GM19239 (cell line): ENCODE data around the gene PTPA.
"Not testable (repeated sequence)": the region's sequence is repeated elsewhere in the genome, so short reads cannot be mapped to it uniquely, and the experiment has no call there.

Experiments used
- DNase-seq: peaks from one replicate; pipeline ENCODE4 v3.0.0; 2011; ENCODE audit warnings: low spot score; ENCODE audit not compliant: insufficient read length
- FAIRE-seq: peaks from 2 replicates; lab custom pipeline; 2011; peaks lifted over from hg19 to GRCh38; lab: Jason Lieb, UNC

PTPA gene

DNA sequence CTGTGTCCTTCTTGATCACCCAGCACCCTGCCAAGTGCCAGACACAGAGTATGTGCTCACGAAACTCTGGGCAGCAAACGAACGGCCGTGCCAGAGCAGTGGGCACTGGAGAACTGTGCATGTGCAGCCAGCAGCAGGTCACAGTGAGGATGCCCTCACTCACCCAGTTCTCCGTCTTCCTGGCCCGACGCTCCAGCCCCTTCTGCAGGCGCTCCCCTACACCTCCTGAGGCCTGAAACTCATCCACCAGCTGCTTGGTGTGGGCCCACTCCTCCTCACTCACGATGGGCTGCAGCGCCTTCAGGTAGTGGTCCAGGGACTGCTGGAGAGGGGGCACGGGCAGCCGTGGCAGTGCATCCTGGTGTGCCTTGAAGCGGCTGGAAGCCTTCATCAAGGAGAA, 3.6 kb upstream of the PTPA start:
- FAIRE-seq, result no peak
- DNase-seq, result no peak

DNA sequence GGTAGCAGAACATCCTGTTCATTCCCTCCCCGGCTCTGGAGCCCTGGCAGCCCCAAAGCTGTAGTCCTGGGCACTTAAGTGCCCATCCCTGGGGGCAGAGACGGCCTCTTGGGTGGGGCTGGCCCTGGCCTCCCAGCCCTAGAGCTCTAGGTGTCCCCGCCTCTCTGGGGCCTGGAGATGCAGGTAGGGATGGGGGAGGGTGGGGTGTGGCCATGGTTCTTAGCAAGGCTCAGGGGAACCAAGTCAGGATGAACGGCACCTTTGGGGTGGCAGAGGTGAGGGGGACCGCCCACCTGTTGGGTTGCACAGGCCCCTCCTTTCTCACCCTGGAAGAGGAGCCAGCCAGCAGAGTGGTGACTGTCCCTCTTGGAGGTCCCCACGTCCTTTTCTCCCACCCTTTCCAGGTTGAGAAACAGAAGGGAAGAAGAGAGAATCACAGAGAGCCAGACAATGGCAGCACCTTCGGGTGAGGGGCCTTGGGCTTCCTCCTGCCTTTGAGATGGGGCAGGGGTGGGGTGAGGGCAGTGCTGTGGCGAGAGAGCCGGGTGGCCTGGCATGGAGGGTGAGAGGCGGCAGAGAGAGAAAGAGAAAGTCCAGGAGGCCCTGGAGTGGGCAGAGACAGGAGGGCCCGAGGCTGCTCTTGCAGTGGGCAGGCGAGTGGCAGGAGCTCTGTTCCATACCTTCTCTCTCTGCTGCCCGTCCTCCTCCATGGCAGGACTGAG, 3.0 kb upstream of the PTPA start:
- FAIRE-seq (no peak), DNase-seq (no peak)

DNA sequence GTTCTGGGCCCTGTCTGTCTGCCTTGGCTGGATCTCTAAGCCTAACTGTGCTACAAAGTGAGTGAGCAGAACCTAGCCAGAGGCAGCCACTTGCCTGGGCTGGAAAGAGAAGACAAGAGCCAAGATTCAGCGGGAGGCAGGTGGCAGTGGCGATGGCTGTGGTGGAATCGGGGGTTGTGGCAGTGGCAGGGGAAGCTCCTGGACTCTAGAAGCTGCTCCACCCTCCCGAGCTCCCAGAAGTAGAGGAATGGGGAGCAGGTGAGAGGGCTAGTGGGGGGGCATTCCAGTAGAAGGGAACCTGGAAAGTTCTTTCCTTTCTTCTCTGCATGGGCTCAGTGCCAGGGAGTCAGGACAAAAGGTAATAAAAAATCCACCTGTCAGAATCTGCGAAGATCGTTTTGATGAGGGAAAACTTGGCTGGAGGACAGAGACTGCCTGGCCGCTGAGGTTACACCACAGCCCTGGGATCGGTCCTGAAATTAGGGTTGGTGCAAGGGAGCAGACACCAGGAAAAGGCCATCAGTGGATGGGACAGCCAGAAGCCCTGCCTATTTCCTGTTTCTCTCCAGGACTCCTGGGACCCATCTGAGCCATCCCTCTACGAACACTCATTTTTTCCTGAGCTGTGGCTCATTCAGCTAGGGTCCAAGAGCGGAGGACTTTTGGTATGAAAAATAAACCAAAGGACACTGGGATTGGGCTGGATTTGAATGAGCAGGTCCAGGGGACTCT, 2.2 kb upstream of the PTPA start:
- DNase-seq, result no peak
- FAIRE-seq, result no peak

DNA sequence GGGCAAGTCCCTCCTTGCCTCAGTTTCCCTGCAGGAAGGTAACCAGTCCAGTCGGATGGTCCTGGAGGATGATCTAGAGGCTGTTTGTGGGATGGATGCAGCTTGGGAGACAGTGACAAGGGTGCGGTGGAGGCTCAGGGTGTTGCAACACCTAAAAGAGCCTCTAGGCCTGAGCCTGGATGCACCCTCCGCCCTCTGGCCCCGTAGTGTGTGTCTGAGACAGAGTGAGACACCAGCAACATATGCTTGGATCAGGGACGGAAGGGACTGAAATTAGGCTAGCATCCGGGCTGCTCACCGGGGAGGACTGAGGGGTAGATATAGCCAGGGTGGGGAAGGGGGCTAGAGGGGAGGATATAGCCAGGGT, 1.7 kb upstream of the PTPA start:
- no peak for DNase-seq

GRCh38 chr9:129109952-129110739, 1.1 kb upstream of the PTPA start:
- DNase-seq (no peak), FAIRE-seq (no peak)

More for the DNA sequence above, 1.7 kb upstream of the PTPA start:
- no peak for FAIRE-seq

GRCh38 chr9:129111528-129112151, 425 bp downstream of the PTPA start:
- no peak for DNase-seq
- FAIRE-seq, result no peak

DNA sequence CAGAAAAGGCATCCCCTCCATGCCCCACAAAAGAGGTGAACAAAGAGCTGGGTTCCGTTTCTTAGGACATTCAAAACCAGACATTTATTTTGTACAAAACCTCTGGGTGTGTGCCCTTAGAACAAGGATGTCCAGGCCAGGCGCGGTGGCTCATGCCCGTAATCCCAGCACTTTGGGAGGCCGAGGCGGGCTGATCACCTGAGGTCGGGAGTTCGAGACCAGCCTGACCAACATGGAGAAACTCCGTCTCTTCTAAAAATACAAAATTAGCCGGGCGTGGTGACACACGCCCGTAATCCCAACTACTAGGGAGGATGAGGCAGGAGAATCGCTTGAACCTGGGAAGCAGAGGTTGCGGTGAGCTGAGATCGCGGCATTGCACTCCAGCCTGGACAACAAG, 1.3 kb downstream of the PTPA start:
- not testable (repeated sequence) for DNase-seq

DNA sequence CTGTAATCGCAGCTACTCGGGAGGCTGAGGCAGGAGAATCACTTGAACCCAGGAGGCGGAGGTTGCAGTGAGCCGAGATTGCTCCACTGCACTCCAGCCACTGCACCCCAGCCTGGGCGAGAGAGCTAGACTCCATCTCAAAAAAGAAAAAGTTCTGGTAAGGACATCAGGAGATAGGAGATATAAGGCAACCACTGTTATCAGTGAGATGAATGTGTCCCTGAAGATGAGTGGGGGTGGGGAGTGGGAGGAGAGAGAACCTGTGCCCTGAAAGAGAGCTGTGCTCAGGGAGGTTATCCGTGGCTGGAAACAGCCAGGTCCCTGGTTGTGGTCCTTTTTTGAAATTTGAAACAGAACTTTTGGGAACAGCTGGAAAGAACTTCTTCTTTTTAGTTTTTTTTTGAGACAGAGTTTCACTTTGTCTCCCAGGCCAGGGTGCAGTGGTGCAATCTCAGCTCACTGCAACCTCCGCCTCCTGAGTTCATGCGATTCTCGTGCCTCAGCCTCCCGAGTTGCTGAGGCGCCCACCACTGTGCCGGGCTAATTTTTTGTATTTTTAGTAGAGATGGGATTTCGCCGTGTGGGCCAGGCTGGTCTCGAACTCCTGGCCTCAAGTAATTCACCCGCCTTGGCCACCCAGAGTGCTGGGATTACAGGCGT, 2.6 kb downstream of the PTPA start:
- FAIRE-seq (no peak), DNase-seq (no peak)

More for the DNA sequence above, 1.3 kb downstream of the PTPA start:
- FAIRE-seq, result not testable (repeated sequence)

DNA sequence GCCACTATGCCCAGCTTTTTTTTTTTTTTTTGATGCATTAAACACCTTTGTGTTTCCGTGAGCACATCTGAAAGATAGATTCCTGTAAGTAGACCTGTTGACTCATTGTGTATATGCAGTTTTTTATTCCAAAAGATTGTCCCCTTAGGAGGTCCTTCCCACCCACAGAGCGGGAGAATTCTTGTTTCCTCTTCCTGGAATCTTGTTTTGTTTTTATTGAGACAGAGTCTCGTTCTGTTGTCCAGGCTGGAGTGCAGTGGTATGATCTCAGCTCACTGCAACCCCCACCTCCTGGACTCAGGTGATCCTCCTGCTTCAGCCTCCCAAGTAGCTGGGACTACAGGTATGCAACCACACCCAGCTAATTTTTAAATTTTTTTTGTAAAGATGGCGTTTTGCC, 7.6 kb downstream of the PTPA start:
- no peak for DNase-seq
- no peak for FAIRE-seq

DNA sequence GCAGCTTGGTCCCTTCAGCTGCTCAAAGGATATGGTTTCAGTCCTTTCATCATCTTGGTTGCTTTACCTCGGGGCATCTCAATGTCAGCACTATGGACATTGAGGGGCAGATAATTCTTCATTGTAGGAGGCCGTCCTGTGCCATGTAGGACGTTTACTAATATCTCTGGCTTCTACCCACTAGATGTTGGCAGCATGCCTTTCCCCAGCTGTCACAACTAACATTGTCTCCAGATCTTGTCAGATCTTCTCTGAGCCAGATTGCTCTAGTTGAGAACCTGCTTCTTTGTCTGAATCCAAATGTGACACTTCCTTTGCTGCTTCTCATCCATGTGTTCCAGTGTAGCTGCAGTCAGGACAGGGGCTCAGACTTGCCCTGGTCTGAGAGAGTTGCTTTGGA, 10.3 kb downstream of the PTPA start:
- no peak for DNase-seq
- no peak for FAIRE-seq

- DNase-seq (no peak), FAIRE-seq (no peak)
Observed at GRCh38 chr9:129122133-129122532, 10.9 kb downstream of the PTPA start.

DNA sequence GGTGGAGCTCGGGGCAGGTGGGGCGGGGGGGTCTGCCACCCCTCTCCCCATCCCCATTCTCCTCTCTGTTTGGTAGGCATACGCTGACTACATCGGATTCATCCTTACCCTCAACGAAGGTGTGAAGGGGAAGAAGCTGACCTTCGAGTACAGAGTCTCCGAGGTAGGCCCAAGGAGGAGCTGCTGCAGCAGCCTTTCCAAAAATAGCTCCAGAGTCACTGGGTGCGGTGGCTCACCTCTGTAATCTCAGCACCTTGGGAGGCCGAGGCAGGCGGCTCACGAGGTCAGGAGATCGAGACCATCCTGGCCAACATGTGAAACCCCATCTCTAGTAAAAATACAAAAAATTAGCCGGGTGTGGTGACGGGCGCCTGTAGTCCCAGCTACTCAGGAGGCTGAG, 11.8 kb downstream of the PTPA start:
- FAIRE-seq, DNase-seq: not testable (repeated sequence)

GRCh38 chr9:129124506-129125069, 13.4 kb downstream of the PTPA start:
- DNase-seq, result no peak

GRCh38 chr9:129125478-129125877, 14.3 kb downstream of the PTPA start:
- FAIRE-seq (no peak), DNase-seq (no peak)

More at GRCh38 chr9:129124506-129125069, 13.4 kb downstream of the PTPA start:
- no peak for FAIRE-seq

DNA sequence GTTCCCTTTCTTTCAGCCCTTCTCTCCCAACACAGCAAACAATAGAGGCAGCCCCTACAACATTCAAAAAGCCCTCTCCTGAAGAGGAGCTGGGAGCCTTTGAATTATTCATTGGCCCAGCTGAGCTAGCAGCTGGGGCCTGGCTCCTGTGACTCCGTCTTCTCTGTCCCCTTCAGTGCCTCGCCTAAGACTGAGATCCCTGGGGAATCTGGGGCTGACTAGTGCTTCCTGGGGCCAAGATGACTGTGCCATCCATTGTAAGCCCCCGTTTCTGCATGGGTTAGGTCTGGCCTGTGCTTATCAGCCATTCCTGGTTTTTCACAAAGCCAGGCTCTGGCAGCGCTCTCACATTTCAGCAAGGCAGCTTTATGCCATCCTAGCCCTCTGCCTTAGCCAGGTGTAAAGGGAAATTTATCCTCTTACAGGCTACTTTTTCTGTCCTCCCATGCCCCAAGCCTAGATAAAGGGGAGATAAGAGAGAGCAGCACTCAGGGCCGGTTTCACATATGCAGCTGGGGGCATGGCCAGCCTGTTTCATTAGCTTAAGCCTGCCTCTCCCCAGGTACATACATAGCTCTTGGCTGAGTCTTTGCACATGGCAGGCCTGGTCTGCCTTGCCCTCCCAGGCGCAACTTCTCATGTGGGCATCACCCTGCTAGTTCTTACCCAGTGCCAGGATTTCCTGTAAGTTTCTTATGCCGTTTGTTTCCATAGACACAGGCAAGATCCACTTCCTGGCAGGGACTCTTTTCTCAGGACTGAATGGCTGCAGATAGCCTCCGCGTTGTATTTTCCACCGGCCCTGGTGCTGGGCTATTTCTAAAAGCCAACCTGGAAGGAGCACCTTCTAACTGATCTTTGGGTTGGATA, 15.8 kb downstream of the PTPA start:
- FAIRE-seq (no peak), DNase-seq (no peak)

- no peak for FAIRE-seq
Observed at GRCh38 chr9:129128689-129129088, 17.5 kb downstream of the PTPA start.

DNA sequence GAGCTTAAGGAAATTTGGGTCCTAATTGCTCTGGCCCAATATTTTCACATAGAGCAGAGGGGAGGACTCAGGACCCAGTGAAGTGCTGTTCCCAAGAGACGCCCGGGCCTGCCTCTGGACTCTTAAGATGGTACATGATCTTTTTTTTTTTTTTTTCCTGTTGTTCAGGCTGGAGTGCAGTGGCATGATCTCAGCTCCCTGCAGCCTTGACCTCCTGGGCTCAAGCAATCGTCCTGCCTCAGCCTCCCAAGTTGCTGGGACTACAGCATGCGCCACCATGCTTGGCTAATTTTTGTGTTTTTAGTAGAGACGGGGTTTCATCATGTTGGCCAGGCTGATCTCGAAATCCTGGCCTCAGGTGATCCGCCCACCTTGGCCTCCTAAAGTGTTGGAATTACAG, 19.1 kb downstream of the PTPA start:
- DNase-seq, FAIRE-seq: not testable (repeated sequence)

More at GRCh38 chr9:129128689-129129088, 17.5 kb downstream of the PTPA start:
- DNase-seq, result no peak

DNA sequence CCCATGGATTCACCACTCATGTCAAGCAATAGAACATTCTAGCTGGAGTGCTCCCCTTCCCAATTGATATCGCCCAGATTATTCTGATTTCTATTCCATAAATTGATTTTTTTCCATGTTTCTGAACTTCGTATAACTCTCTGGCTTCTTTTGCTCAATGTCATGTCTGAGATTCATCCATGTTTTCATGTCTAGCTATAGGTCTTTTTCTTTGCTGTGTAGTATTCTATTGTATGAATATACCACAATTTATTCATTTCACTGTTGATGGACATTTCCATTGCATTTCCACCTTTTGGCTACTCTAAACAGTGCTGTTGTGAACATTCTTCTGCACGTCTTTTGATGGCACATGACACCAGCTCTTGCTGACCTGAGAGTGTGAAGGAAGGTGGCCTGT, 19.6 kb downstream of the PTPA start:
- no peak for DNase-seq
- no peak for FAIRE-seq
